HepG2 (cell line): ENCODE data around the gene SF3B6. TPM values are rescaled to one million over a fixed set of nuclear protein-coding genes. Genes with fewer than 3 reads are reported as not detected.

Experiments used
- HES4 ChIP-seq: sonication (generic); formaldehyde crosslinking; IDR thresholded peaks from 2 replicates; pipeline ENCODE4 v1.9.0; 2021; ENCODE audit warnings: mild to moderate bottlenecking, missing genetic modification reagents, borderline replicate concordance
- KLF15 ChIP-seq: sonication (generic); formaldehyde crosslinking; IDR thresholded peaks from 2 replicates; pipeline ENCODE4 v1.8.1; 2023; ENCODE audit warnings: borderline replicate concordance, mild to moderate bottlenecking, inconsistent platforms, missing genetic modification reagents, mixed read lengths
- MED1 ChIP-seq: sonication (generic); formaldehyde crosslinking; IDR thresholded peaks from 2 replicates; pipeline ENCODE4 v1.4.0; 2020; ENCODE audit warnings: missing genetic modification reagents
- NFRKB ChIP-seq: fragments of 450-650 bp; IDR thresholded peaks from 2 replicates; pipeline ENCODE4 v1.6.1; 2017
- PRPF4 ChIP-seq: fragments of 200-400 bp; formaldehyde crosslinking; IDR thresholded peaks from 2 replicates; pipeline ENCODE4 v1.6.1; 2016; ENCODE audit warnings: low read length, low read depth; ENCODE audit not compliant: poor library complexity, severe bottlenecking
- SATB2 ChIP-seq: sonication (generic); formaldehyde crosslinking; IDR thresholded peaks from 2 replicates; pipeline ENCODE4 v1.5.0; 2020; ENCODE audit warnings: missing genetic modification reagents
- SIN3B ChIP-seq: fragments of 150-350 bp; IDR thresholded peaks from 2 replicates; pipeline ENCODE4 v1.6.1; 2014; ENCODE audit warnings: low read length
- WIZ ChIP-seq: sonication (generic); formaldehyde crosslinking; IDR thresholded peaks from 2 replicates; pipeline ENCODE4 v1.5.1; 2020; ENCODE audit warnings: mild to moderate bottlenecking, missing genetic modification reagents
- ZBTB20 ChIP-seq: sonication (generic); formaldehyde crosslinking; IDR thresholded peaks from 2 replicates; pipeline ENCODE4 v1.8.1; 2023; ENCODE audit warnings: missing genetic modification reagents, low read depth, mild to moderate bottlenecking, borderline replicate concordance
- ZBTB42 ChIP-seq: sonication (generic); formaldehyde crosslinking; IDR thresholded peaks from 2 replicates; pipeline ENCODE4 v1.5.0; 2020; ENCODE audit warnings: mild to moderate bottlenecking, missing genetic modification reagents
- ZFAT ChIP-seq: sonication (generic); formaldehyde crosslinking; conservative IDR thresholded peaks from 2 replicates; pipeline ENCODE4 v1.8.1; 2023; ENCODE audit warnings: missing genetic modification reagents, inconsistent platforms
- ZKSCAN5 ChIP-seq: sonication (generic); formaldehyde crosslinking; IDR thresholded peaks from 2 replicates; pipeline ENCODE4 v1.5.1; 2020; ENCODE audit warnings: mild to moderate bottlenecking, missing genetic modification reagents
- ZNF232 ChIP-seq: sonication (generic); formaldehyde crosslinking; IDR thresholded peaks from 2 replicates; pipeline ENCODE4 v1.4.0; 2020; ENCODE audit warnings: missing genetic modification reagents, borderline replicate concordance
- ZNF24 ChIP-seq: fragments of 450-650 bp; IDR thresholded peaks from 2 replicates; pipeline ENCODE4 v1.6.1; 2017; ENCODE audit warnings: antibody characterized with exemption, mild to moderate bottlenecking
- ZNF720 ChIP-seq: sonication (generic); formaldehyde crosslinking; IDR thresholded peaks from 2 replicates; pipeline ENCODE4 v1.4.0; 2020; ENCODE audit warnings: missing genetic modification reagents
- ZNF724P ChIP-seq: sonication (generic); formaldehyde crosslinking; IDR thresholded peaks from 2 replicates; pipeline ENCODE4 v1.8.0; 2022; ENCODE audit warnings: missing genetic modification reagents, borderline replicate concordance
- ZNF883 ChIP-seq: sonication (generic); formaldehyde crosslinking; IDR thresholded peaks from 2 replicates; pipeline ENCODE4 v1.5.1; 2020; ENCODE audit warnings: mild to moderate bottlenecking, missing genetic modification reagents; ENCODE audit errors: not compliant biosample characterization
- polyA plus RNA-seq, 8 experiments: library from polyadenylated mRNA; depleted of rRNA in 3 of 8; stranded (reverse) in 7 of 8; unstranded in 1 of 8; fragments of >200 nt; fragmentation: Illumina TruSeq in 4 of 8; extraction: Trizol in 4 of 8; gene quantifications; 2 replicates each; pipeline versions ENCODE4 v1.2.1 to v1.2.3, GENCODE V29; 2011 to 2016; ENCODE audit warnings: low read depth in 4 of 8, missing spikeins in 1 of 8, mixed read lengths in 1 of 8; ENCODE audit not compliant: insufficient read depth in 1 of 8
- total RNA-seq, 5 experiments: library from RNA; depleted of rRNA; stranded (reverse); fragments of >200 nt; fragmentation: Illumina TruSeq; extraction: Trizol; gene quantifications; 2 replicates each; pipeline ENCODE4 v1.2.3, GENCODE V29; 2016; ENCODE audit warnings: low read depth in 1 of 5
- TF ChIP-seq, protein P1 (sequence below): IDR thresholded peaks from 2 replicates; pipeline ENCODE4 v1.6.1; 2016; ENCODE audit warnings: low read depth, missing genetic modification reagents, missing compliant biosample characterization
- TF ChIP-seq, protein P2 (sequence below): sonication (generic); formaldehyde crosslinking; IDR thresholded peaks from 2 replicates; pipeline ENCODE4 v1.5.0; 2020; ENCODE audit warnings: missing genetic modification reagents
- TF ChIP-seq, protein P3 (sequence below): IDR thresholded peaks from 2 replicates; pipeline ENCODE4 v1.4.0; 2020; ENCODE audit warnings: mild to moderate bottlenecking, missing genetic modification reagents

The SF3B6 gene
- total and polyA plus RNA-seq, 2 of the 13 experiments (the other 11 are each of a cell fraction or from before 2014, with no cell fraction given): 177 to 182 TPM

DNA sequence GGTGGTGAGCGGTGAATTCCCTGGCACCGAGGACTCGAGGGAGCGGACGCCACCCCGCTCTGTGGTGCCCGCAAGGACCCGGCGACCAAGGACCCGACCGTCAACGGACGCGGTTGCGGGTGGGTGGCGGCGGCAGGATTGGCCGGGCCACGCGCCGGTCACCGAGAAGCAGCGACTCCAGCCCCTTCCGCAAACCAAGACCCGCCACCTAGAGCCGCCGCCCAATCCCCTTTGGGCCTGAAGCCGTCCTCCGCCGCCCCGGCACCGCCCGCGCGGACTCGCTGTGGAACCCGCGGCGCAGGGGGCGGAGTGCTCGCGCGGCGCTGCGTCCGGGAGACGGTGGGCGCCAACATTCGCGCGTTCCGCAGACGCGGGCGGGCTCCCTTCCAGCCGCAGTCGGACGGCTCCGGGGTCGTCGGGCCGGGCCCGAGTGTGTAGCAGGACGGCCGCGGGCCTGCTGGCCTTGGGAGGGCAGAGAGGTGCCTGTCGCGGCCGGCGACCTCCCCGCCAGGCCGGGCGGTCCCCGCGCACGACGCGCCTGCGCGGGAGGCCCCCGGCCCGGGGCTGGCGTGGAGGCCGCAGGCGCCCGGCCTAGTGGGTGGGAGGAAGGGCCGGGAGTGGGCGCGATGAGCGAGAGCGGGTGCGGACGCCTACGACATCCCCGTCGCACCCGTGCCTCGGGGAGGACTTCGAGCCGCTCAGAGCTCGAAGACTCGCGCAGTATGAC lies 47.2 kb upstream of the SF3B6 start, which contains the start of the genes FAM228B and PFN4 (continued):
- TF ChIP-seq ZFAT (CRISPR knock-in tag) (no peak; the same call in 1 of the 2 replicates), WIZ (CRISPR knock-in tag) (no peak; the same call in none of the 2 replicates), ZBTB42 (CRISPR knock-in tag) (no peak; the same call in 1 of the 2 replicates), ZKSCAN5 (CRISPR knock-in tag) (no peak), PRPF4 (no peak), ZNF24 (no peak), SIN3B (no peak), MED1 (peak; percentile 12), ZNF724P (CRISPR knock-in tag) (no peak), ZNF232 (no peak; the same call in 1 of the 2 replicates), HES4 (peak; percentile 65; the same call in 1 of the 2 replicates), KLF15 (CRISPR knock-in tag) (peak; percentile 55; the same call in 1 of the 2 replicates), SATB2 (CRISPR knock-in tag) (no peak), NFRKB (no peak), ZBTB20 (no peak; the same call in 1 of the 2 replicates), ZNF720 (no peak; the same call in 1 of the 2 replicates), ZNF883 (CRISPR knock-in tag) (peak; percentile 83)
- TF ChIP-seq, protein P1, sequence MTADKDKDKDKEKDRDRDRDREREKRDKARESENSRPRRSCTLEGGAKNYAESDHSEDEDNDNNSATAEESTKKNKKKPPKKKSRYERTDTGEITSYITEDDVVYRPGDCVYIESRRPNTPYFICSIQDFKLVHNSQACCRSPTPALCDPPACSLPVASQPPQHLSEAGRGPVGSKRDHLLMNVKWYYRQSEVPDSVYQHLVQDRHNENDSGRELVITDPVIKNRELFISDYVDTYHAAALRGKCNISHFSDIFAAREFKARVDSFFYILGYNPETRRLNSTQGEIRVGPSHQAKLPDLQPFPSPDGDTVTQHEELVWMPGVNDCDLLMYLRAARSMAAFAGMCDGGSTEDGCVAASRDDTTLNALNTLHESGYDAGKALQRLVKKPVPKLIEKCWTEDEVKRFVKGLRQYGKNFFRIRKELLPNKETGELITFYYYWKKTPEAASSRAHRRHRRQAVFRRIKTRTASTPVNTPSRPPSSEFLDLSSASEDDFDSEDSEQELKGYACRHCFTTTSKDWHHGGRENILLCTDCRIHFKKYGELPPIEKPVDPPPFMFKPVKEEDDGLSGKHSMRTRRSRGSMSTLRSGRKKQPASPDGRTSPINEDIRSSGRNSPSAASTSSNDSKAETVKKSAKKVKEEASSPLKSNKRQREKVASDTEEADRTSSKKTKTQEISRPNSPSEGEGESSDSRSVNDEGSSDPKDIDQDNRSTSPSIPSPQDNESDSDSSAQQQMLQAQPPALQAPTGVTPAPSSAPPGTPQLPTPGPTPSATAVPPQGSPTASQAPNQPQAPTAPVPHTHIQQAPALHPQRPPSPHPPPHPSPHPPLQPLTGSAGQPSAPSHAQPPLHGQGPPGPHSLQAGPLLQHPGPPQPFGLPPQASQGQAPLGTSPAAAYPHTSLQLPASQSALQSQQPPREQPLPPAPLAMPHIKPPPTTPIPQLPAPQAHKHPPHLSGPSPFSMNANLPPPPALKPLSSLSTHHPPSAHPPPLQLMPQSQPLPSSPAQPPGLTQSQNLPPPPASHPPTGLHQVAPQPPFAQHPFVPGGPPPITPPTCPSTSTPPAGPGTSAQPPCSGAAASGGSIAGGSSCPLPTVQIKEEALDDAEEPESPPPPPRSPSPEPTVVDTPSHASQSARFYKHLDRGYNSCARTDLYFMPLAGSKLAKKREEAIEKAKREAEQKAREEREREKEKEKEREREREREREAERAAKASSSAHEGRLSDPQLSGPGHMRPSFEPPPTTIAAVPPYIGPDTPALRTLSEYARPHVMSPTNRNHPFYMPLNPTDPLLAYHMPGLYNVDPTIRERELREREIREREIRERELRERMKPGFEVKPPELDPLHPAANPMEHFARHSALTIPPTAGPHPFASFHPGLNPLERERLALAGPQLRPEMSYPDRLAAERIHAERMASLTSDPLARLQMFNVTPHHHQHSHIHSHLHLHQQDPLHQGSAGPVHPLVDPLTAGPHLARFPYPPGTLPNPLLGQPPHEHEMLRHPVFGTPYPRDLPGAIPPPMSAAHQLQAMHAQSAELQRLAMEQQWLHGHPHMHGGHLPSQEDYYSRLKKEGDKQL (CRISPR knock-in tag): 0 out of 2 replicates have a peak, but pooled peaks have one; percentile 26
- TF ChIP-seq, protein P2, sequence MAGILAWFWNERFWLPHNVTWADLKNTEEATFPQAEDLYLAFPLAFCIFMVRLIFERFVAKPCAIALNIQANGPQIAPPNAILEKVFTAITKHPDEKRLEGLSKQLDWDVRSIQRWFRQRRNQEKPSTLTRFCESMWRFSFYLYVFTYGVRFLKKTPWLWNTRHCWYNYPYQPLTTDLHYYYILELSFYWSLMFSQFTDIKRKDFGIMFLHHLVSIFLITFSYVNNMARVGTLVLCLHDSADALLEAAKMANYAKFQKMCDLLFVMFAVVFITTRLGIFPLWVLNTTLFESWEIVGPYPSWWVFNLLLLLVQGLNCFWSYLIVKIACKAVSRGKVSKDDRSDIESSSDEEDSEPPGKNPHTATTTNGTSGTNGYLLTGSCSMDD (CRISPR knock-in tag): no peak
- TF ChIP-seq, protein P3, sequence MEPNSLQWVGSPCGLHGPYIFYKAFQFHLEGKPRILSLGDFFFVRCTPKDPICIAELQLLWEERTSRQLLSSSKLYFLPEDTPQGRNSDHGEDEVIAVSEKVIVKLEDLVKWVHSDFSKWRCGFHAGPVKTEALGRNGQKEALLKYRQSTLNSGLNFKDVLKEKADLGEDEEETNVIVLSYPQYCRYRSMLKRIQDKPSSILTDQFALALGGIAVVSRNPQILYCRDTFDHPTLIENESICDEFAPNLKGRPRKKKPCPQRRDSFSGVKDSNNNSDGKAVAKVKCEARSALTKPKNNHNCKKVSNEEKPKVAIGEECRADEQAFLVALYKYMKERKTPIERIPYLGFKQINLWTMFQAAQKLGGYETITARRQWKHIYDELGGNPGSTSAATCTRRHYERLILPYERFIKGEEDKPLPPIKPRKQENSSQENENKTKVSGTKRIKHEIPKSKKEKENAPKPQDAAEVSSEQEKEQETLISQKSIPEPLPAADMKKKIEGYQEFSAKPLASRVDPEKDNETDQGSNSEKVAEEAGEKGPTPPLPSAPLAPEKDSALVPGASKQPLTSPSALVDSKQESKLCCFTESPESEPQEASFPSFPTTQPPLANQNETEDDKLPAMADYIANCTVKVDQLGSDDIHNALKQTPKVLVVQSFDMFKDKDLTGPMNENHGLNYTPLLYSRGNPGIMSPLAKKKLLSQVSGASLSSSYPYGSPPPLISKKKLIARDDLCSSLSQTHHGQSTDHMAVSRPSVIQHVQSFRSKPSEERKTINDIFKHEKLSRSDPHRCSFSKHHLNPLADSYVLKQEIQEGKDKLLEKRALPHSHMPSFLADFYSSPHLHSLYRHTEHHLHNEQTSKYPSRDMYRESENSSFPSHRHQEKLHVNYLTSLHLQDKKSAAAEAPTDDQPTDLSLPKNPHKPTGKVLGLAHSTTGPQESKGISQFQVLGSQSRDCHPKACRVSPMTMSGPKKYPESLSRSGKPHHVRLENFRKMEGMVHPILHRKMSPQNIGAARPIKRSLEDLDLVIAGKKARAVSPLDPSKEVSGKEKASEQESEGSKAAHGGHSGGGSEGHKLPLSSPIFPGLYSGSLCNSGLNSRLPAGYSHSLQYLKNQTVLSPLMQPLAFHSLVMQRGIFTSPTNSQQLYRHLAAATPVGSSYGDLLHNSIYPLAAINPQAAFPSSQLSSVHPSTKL (CRISPR knock-in tag): peak; percentile 61
